ENCODE data around the gene NEMF. TPM values are rescaled to one million over a fixed set of nuclear protein-coding genes. Genes with fewer than 3 reads are reported as not detected.

NEMF gene, protein sequence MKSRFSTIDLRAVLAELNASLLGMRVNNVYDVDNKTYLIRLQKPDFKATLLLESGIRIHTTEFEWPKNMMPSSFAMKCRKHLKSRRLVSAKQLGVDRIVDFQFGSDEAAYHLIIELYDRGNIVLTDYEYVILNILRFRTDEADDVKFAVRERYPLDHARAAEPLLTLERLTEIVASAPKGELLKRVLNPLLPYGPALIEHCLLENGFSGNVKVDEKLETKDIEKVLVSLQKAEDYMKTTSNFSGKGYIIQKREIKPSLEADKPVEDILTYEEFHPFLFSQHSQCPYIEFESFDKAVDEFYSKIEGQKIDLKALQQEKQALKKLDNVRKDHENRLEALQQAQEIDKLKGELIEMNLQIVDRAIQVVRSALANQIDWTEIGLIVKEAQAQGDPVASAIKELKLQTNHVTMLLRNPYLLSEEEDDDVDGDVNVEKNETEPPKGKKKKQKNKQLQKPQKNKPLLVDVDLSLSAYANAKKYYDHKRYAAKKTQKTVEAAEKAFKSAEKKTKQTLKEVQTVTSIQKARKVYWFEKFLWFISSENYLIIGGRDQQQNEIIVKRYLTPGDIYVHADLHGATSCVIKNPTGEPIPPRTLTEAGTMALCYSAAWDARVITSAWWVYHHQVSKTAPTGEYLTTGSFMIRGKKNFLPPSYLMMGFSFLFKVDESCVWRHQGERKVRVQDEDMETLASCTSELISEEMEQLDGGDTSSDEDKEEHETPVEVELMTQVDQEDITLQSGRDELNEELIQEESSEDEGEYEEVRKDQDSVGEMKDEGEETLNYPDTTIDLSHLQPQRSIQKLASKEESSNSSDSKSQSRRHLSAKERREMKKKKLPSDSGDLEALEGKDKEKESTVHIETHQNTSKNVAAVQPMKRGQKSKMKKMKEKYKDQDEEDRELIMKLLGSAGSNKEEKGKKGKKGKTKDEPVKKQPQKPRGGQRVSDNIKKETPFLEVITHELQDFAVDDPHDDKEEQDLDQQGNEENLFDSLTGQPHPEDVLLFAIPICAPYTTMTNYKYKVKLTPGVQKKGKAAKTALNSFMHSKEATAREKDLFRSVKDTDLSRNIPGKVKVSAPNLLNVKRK
- 10 to 100 TPM; 15.3 to 29.9 (median 23.4) TPM for total RNA-seq
- long read RNA-seq, partial matches to known transcripts: 3 of 5 reads
- long read RNA-seq, other reads (novel, unspliced or antisense): 2 of 5 reads

DNA sequence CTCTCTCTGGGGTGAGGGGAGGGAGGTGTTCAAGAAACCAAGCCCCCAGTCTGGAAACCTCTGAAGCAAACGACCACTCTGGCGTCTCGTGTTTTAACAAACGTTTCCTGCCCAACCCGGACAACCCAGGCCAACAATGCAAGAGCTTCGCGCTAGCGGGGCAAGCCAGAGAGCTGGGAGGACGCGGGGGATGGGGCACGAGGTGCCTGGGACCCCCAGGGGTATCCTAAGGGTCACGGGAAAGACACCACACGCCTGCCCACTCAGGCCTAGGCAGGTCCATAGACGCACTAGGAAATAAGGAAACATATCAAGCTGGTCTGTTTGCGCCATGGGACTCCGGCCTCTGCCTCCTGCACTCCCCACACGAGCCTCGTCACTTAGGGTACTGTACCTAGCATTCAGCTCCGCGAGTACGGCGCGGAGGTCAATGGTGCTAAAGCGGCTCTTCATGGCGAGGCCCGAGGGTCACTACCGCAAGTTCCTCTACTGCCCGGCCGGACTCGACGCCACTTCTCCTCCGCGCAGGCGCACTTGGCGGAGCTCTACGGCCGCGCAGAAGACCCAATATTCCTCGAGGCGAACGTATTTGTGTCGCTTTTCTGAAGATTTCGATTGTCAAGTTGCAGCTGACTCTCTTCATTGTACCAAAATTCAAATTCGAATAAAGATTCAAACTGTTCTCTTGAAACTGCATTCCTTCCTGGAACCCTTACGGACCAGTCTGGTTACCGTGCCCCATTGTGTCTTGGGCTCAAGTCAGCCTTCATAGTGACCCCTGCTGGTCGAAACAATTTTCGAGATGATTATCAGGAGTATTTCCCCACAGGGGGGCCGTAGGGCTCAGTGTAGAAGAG, at the start of gene NEMF:
TSS of gene NEMF (minus strand) at position 488 of the 857 bp plus-strand sequence. CDS start at position 453, 35 bp downstream.
- DNase-seq (peak; percentile 87 to 91 (median 89)), ATAC-seq (peak; percentile 86 to 91 (median 88))
- Histone ChIP-seq H3K27ac (peak within 1 kb of the TSS; percentile 70 to 94 (median 83)), H3K9me3 (no peaks in the 10 kb centered on the region), H3K27me3 (no peaks in the 10 kb centered on the region), H3K36me3 (peaks cover 0 to 16% (median 2%) of the 10 kb centered on the region in 4 donors), H3K4me1 (peaks cover 0 to 19% (median 3%) of the 10 kb centered on the region in 4 donors), H3K4me3 (peak within 1 kb of the TSS; percentile 71 to 90 (median 82))
- intact Hi-C loops (cut with DNase I): no loop called here
- WGBS (ENCODE audit: insufficient coverage, low coverage, low lambda C conversion rate, missing lambda C conversion rate): 0% methylated on average over 23 of the region's 49 CpGs
- TF ChIP-seq, protein P1, sequence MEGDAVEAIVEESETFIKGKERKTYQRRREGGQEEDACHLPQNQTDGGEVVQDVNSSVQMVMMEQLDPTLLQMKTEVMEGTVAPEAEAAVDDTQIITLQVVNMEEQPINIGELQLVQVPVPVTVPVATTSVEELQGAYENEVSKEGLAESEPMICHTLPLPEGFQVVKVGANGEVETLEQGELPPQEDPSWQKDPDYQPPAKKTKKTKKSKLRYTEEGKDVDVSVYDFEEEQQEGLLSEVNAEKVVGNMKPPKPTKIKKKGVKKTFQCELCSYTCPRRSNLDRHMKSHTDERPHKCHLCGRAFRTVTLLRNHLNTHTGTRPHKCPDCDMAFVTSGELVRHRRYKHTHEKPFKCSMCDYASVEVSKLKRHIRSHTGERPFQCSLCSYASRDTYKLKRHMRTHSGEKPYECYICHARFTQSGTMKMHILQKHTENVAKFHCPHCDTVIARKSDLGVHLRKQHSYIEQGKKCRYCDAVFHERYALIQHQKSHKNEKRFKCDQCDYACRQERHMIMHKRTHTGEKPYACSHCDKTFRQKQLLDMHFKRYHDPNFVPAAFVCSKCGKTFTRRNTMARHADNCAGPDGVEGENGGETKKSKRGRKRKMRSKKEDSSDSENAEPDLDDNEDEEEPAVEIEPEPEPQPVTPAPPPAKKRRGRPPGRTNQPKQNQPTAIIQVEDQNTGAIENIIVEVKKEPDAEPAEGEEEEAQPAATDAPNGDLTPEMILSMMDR (IDR thresholded peaks at IDR 0.05): peak; percentile 76 to 85 (median 82)
- TF ChIP-seq POLR2A (IDR thresholded peaks at IDR 0.05): peak; percentile 90

DNA sequence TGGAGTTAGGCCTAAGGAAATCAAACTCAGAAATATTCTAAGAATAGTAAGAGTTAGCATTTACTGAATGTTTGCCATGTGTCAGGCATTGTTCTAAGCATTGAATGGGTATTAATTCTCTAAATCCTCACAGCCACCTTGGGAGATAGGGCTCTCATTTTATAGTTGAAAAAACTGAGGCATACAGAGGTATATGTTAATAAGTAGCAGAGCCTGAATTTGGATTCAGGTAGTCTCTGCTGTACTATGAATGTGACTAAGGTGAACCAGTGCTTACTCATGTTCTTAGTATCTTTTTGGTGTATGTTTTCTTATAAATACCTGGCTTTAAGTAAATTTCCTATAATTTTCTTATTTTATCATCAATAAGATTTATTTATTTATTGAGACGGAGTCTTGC, 48.4 kb upstream of the NEMF start:
- Histone ChIP-seq H3K9me3 (no peaks in the 10 kb centered on the region), H3K4me1 (peaks cover 0 to 17% (median 6%) of the 10 kb centered on the region in 4 donors), H3K27ac (no peak overlapping the region), H3K36me3 (no peaks in the 10 kb centered on the region), H3K4me3 (no peak overlapping the region), H3K27me3 (no peaks in the 10 kb centered on the region)
- WGBS (ENCODE audit: insufficient coverage, low coverage, low lambda C conversion rate, missing lambda C conversion rate): no CpG with 5 or more reads among the region's 1 CpG
- no peak for ATAC-seq
- DNase-seq: no peak
- TF ChIP-seq, protein P1 (IDR thresholded peaks at IDR 0.05): no peak
- no peak for TF ChIP-seq POLR2A (IDR thresholded peaks at IDR 0.05)
- intact Hi-C loops (cut with DNase I): no loop called here

DNA sequence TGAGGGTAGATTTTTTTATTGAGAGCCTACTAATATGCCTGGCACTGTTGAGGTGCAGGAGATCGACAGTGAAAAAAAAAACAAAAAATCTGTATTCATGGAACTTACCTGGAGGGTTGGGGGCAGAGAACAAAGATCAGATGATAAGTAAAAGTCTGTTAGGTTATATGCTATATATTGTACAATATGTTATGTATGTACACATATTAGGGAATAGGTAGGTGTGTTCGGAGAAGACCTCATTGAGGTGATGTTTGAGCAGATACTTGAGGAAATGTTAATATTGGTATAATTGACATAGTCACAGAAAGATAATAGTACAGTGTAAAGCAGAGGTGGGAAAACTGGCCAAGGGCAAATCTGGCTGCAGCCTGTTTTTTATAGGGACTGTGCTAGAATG, 45.9 kb upstream of the NEMF start:
- intact Hi-C loops (cut with DNase I): loop anchor here in 1 of 2 donors (10.0 kb wide), 1 partner anchor 96 kb away; no protein-coding TSS in a partner anchor
- H3K36me3 ChIP-seq: no peaks in the 10 kb centered on the region
- TF ChIP-seq POLR2A (IDR thresholded peaks at IDR 0.05): no peak
- TF ChIP-seq, protein P1 (IDR thresholded peaks at IDR 0.05): no peak
- H3K4me1 ChIP-seq: peaks cover 0 to 31% (median 11%) of the 10 kb centered on the region in 4 donors
- ATAC-seq: no peak
- no peak for DNase-seq
- H3K27ac ChIP-seq: no peak overlapping the region
- H3K27me3 ChIP-seq: no peaks in the 10 kb centered on the region
- 59% methylated on average over 2 of the region's 2 CpGs for WGBS (ENCODE audit: insufficient coverage, low coverage, low lambda C conversion rate, missing lambda C conversion rate)
- no peak overlapping the region for H3K4me3 ChIP-seq
- no peaks in the 10 kb centered on the region for H3K9me3 ChIP-seq

Measured in right lobe of liver (tissue), 6 donors.